HG03135 (cell line): ENCODE measurements around the gene MAN1C1.

ENCODE experiments used
- ATAC-seq: cut with Tn5 transposase; IDR thresholded peaks from one replicate; pipeline ENCODE4 v1.9.1; 2021; ENCODE audit warnings: mild to moderate bottlenecking, moderate library complexity; ENCODE audit not compliant: unreplicated experiment

Gene MAN1C1

GRCh38 chr1:25825605-25826004, 209.0 kb downstream of the MAN1C1 start:
- no peak for ATAC-seq

GRCh38 chr1:25826571-25826970, 210.0 kb downstream of the MAN1C1 start:
- ATAC-seq = no peak

- ATAC-seq = no peak
These were observed 211.9 kb downstream of the MAN1C1 start for GRCh38 chr1:25828491-25828890.

- ATAC-seq = no peak
These were observed 212.5 kb downstream of the MAN1C1 start for GRCh38 chr1:25829046-25829445.

GRCh38 chr1:25831569-25832196, 215.1 kb downstream of the MAN1C1 start:
- ATAC-seq = no peak

- no peak for ATAC-seq
These were observed 215.9 kb downstream of the MAN1C1 start for GRCh38 chr1:25832336-25833037.

- no peak for ATAC-seq
These were observed 216.6 kb downstream of the MAN1C1 start for GRCh38 chr1:25833158-25833557.
